Measurements from ENCODE around the gene NOS1AP.

NOS1AP gene

GRCh38 chr1:162220009-162220539 lies 150.6 kb downstream of the NOS1AP start:
- Histone ChIP-seq H3K4me3 (ENCODE audit: low read length in 2 of 2) (no peak overlapping the region), H3K9me3 (ENCODE audit: control insufficient read depth in 2 of 2, low read length in 2 of 2) (no peaks in the 10 kb centered on the region), H3K36me3 (ENCODE audit: control insufficient read depth in 2 of 2, insufficient read depth in 2 of 2, low read length in 2 of 2) (no peaks in the 10 kb centered on the region), H3K9ac (ENCODE audit: low read depth in 1 of 2, low read length in 2 of 2) (no peak overlapping the region), H3K27me3 (ENCODE audit: control insufficient read depth in 2 of 2, insufficient read depth in 2 of 2, low read length in 2 of 2) (no peaks in the 10 kb centered on the region), H3K4me1 (ENCODE audit: control insufficient read depth in 2 of 2, insufficient read depth in 2 of 2, low read length in 2 of 2) (peaks cover 5 to 15% of the 10 kb centered on the region in 2 donors), H3K27ac (ENCODE audit: low read depth in 2 of 2, low read length in 2 of 2) (no peak overlapping the region)

- Histone ChIP-seq H3K36me3 (ENCODE audit: control insufficient read depth in 2 of 2, insufficient read depth in 2 of 2, low read length in 2 of 2) (no peaks in the 10 kb centered on the region), H3K27me3 (ENCODE audit: control insufficient read depth in 2 of 2, insufficient read depth in 2 of 2, low read length in 2 of 2) (no peaks in the 10 kb centered on the region), H3K9me3 (ENCODE audit: control insufficient read depth in 2 of 2, low read length in 2 of 2) (no peaks in the 10 kb centered on the region), H3K27ac (ENCODE audit: low read depth in 2 of 2, low read length in 2 of 2) (no peak overlapping the region), H3K9ac (ENCODE audit: low read depth in 1 of 2, low read length in 2 of 2) (no peak overlapping the region), H3K4me1 (ENCODE audit: control insufficient read depth in 2 of 2, insufficient read depth in 2 of 2, low read length in 2 of 2) (peaks cover 0 to 3% of the 10 kb centered on the region in 2 donors), H3K4me3 (ENCODE audit: low read length in 2 of 2) (no peak overlapping the region)
Measured at GRCh38 chr1:162222014-162222413, 152.5 kb downstream of the NOS1AP start.

DNA sequence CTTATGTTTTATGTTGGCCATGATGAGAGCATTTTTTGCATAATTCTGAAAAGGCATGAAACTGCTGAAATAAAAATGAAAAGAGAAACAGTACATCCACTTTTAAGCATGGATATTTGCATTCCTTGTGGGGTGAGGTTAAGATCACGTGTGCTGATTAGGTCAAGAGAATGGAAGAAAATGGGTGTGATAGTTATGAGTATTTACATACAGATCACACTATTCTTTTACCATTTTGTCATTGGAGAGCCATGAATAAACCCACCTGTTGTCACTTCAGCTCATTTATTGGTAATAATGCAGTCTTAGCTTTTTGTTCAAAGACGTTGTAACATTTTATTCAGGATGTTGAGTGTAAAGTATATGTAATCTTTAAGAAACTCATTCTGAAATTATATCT lies 153.2 kb downstream of the NOS1AP start:
- Histone ChIP-seq H3K4me1 (ENCODE audit: control insufficient read depth in 2 of 2, insufficient read depth in 2 of 2, low read length in 2 of 2) (peaks cover 0 to 3% of the 10 kb centered on the region in 2 donors), H3K4me3 (ENCODE audit: low read length in 2 of 2) (no peak overlapping the region), H3K27me3 (ENCODE audit: control insufficient read depth in 2 of 2, insufficient read depth in 2 of 2, low read length in 2 of 2) (no peaks in the 10 kb centered on the region), H3K36me3 (ENCODE audit: control insufficient read depth in 2 of 2, insufficient read depth in 2 of 2, low read length in 2 of 2) (no peaks in the 10 kb centered on the region), H3K9me3 (ENCODE audit: control insufficient read depth in 2 of 2, low read length in 2 of 2) (no peaks in the 10 kb centered on the region), H3K27ac (ENCODE audit: low read depth in 2 of 2, low read length in 2 of 2) (no peak overlapping the region), H3K9ac (ENCODE audit: low read depth in 1 of 2, low read length in 2 of 2) (no peak overlapping the region)

GRCh38 chr1:162223488-162223887 lies 154.0 kb downstream of the NOS1AP start:
- peaks cover 0 to 3% of the 10 kb centered on the region in 2 donors for H3K4me1 ChIP-seq (ENCODE audit: control insufficient read depth in 2 of 2, insufficient read depth in 2 of 2, low read length in 2 of 2)
- H3K27me3 ChIP-seq (ENCODE audit: control insufficient read depth in 2 of 2, insufficient read depth in 2 of 2, low read length in 2 of 2) = no peaks in the 10 kb centered on the region
- no peaks in the 10 kb centered on the region for H3K9me3 ChIP-seq (ENCODE audit: control insufficient read depth in 2 of 2, low read length in 2 of 2)
- no peak overlapping the region for H3K4me3 ChIP-seq (ENCODE audit: low read length in 2 of 2)
- no peak overlapping the region for H3K9ac ChIP-seq (ENCODE audit: low read depth in 1 of 2, low read length in 2 of 2)
- no peaks in the 10 kb centered on the region for H3K36me3 ChIP-seq (ENCODE audit: control insufficient read depth in 2 of 2, insufficient read depth in 2 of 2, low read length in 2 of 2)
- H3K27ac ChIP-seq (ENCODE audit: low read depth in 2 of 2, low read length in 2 of 2) = no peak overlapping the region

GRCh38 chr1:162224267-162224666 lies 154.8 kb downstream of the NOS1AP start:
- H3K9me3 ChIP-seq (ENCODE audit: control insufficient read depth in 2 of 2, low read length in 2 of 2) = no peaks in the 10 kb centered on the region
- H3K27me3 ChIP-seq (ENCODE audit: control insufficient read depth in 2 of 2, insufficient read depth in 2 of 2, low read length in 2 of 2) = no peaks in the 10 kb centered on the region
- no peak overlapping the region for H3K27ac ChIP-seq (ENCODE audit: low read depth in 2 of 2, low read length in 2 of 2)
- no peaks in the 10 kb centered on the region for H3K36me3 ChIP-seq (ENCODE audit: control insufficient read depth in 2 of 2, insufficient read depth in 2 of 2, low read length in 2 of 2)
- peaks cover 0 to 3% of the 10 kb centered on the region in 2 donors for H3K4me1 ChIP-seq (ENCODE audit: control insufficient read depth in 2 of 2, insufficient read depth in 2 of 2, low read length in 2 of 2)
- H3K9ac ChIP-seq (ENCODE audit: low read depth in 1 of 2, low read length in 2 of 2) = no peak overlapping the region
- no peak overlapping the region for H3K4me3 ChIP-seq (ENCODE audit: low read length in 2 of 2)

DNA sequence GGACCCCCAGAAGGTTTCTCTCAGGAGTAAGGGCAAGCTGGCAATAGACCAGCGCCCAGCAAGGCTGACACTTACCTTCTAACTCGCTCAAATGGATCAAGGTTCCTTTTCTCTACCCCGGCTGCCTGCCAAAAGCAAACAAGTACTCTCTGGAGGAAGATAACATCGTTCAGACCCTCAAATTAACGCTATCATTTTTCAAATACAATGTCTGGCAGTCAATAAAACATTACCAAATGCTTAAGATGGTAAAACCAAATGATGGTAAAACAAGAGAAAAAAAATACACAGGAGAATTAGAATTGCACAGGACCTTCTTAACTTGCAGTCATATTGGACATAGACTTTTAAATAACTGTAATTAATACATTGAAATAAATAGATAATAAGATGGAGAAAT lies 159.1 kb downstream of the NOS1AP start:
- H3K9ac ChIP-seq (ENCODE audit: low read depth in 1 of 2, low read length in 2 of 2) = no peak overlapping the region
- no peak overlapping the region for H3K27ac ChIP-seq (ENCODE audit: low read depth in 2 of 2, low read length in 2 of 2)
- H3K27me3 ChIP-seq (ENCODE audit: control insufficient read depth in 2 of 2, insufficient read depth in 2 of 2, low read length in 2 of 2) = no peaks in the 10 kb centered on the region
- no peak overlapping the region for H3K4me3 ChIP-seq (ENCODE audit: low read length in 2 of 2)
- peaks cover 0 to 3% of the 10 kb centered on the region in 2 donors for H3K4me1 ChIP-seq (ENCODE audit: control insufficient read depth in 2 of 2, insufficient read depth in 2 of 2, low read length in 2 of 2)
- no peaks in the 10 kb centered on the region for H3K9me3 ChIP-seq (ENCODE audit: control insufficient read depth in 2 of 2, low read length in 2 of 2)
- H3K36me3 ChIP-seq (ENCODE audit: control insufficient read depth in 2 of 2, insufficient read depth in 2 of 2, low read length in 2 of 2) = no peaks in the 10 kb centered on the region

DNA sequence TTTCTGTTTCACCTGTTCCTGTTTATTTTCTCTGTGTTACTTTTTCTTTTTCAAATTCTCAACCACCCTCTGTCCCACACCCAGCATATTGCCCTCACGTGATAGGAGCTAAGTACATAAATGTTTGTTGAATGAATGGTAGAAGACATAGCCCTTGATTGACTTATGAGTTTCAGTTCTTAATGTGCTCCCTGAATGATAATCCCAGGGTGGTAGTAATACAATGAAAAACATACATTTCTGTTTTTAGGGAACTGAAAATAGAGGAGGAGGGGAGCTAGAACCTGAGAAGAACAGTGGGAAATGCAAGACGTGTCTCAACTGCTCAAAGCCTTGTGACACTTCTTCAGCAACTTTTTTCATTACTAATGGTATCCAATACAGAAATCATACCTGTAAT lies 160.1 kb downstream of the NOS1AP start:
- no peak overlapping the region for H3K27ac ChIP-seq (ENCODE audit: low read depth in 2 of 2, low read length in 2 of 2)
- H3K36me3 ChIP-seq (ENCODE audit: control insufficient read depth in 2 of 2, insufficient read depth in 2 of 2, low read length in 2 of 2) = no peaks in the 10 kb centered on the region
- no peak overlapping the region for H3K4me3 ChIP-seq (ENCODE audit: low read length in 2 of 2)
- H3K4me1 ChIP-seq (ENCODE audit: control insufficient read depth in 2 of 2, insufficient read depth in 2 of 2, low read length in 2 of 2) = peaks cover 0 to 3% of the 10 kb centered on the region in 2 donors
- H3K9ac ChIP-seq (ENCODE audit: low read depth in 1 of 2, low read length in 2 of 2) = no peak overlapping the region
- H3K9me3 ChIP-seq (ENCODE audit: control insufficient read depth in 2 of 2, low read length in 2 of 2) = no peaks in the 10 kb centered on the region
- no peaks in the 10 kb centered on the region for H3K27me3 ChIP-seq (ENCODE audit: control insufficient read depth in 2 of 2, insufficient read depth in 2 of 2, low read length in 2 of 2)

GRCh38 chr1:162230096-162230495 lies 160.6 kb downstream of the NOS1AP start:
- Histone ChIP-seq H3K4me3 (ENCODE audit: low read length in 2 of 2) (no peak overlapping the region), H3K27me3 (ENCODE audit: control insufficient read depth in 2 of 2, insufficient read depth in 2 of 2, low read length in 2 of 2) (no peaks in the 10 kb centered on the region), H3K4me1 (ENCODE audit: control insufficient read depth in 2 of 2, insufficient read depth in 2 of 2, low read length in 2 of 2) (peaks cover 0 to 3% of the 10 kb centered on the region in 2 donors), H3K9me3 (ENCODE audit: control insufficient read depth in 2 of 2, low read length in 2 of 2) (no peaks in the 10 kb centered on the region), H3K9ac (ENCODE audit: low read depth in 1 of 2, low read length in 2 of 2) (no peak overlapping the region), H3K36me3 (ENCODE audit: control insufficient read depth in 2 of 2, insufficient read depth in 2 of 2, low read length in 2 of 2) (no peaks in the 10 kb centered on the region), H3K27ac (ENCODE audit: low read depth in 2 of 2, low read length in 2 of 2) (no peak overlapping the region)

DNA sequence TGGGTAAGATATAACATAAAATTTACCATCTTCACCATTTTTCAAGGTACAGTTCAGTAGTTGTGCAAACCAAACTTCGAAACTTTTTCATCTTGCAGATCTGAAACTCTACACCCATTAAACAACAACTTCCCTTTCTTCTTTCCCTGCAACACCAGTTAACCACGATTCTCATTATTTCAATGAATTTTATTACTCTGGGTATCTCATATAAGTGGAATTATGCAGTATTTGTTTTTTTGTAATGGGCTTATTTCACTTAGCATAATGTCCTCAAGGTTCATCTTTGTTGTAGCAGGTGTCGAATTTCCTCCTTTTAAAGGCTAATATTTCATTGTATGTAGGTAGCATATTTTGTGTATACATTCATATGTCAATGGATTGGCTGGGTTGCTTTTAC lies 161.0 kb downstream of the NOS1AP start:
- Histone ChIP-seq H3K4me1 (ENCODE audit: control insufficient read depth in 2 of 2, insufficient read depth in 2 of 2, low read length in 2 of 2) (peaks cover 0 to 3% of the 10 kb centered on the region in 2 donors), H3K9me3 (ENCODE audit: control insufficient read depth in 2 of 2, low read length in 2 of 2) (no peaks in the 10 kb centered on the region), H3K4me3 (ENCODE audit: low read length in 2 of 2) (no peak overlapping the region)

GRCh38 chr1:162232034-162232711 lies 162.7 kb downstream of the NOS1AP start:
- Histone ChIP-seq H3K27me3 (ENCODE audit: control insufficient read depth in 2 of 2, insufficient read depth in 2 of 2, low read length in 2 of 2) (no peaks in the 10 kb centered on the region), H3K4me3 (ENCODE audit: low read length in 2 of 2) (no peak overlapping the region), H3K27ac (ENCODE audit: low read depth in 2 of 2, low read length in 2 of 2) (no peak overlapping the region), H3K9me3 (ENCODE audit: control insufficient read depth in 2 of 2, low read length in 2 of 2) (no peaks in the 10 kb centered on the region), H3K9ac (ENCODE audit: low read depth in 1 of 2, low read length in 2 of 2) (no peak overlapping the region), H3K36me3 (ENCODE audit: control insufficient read depth in 2 of 2, insufficient read depth in 2 of 2, low read length in 2 of 2) (no peaks in the 10 kb centered on the region), H3K4me1 (ENCODE audit: control insufficient read depth in 2 of 2, insufficient read depth in 2 of 2, low read length in 2 of 2) (peaks cover 0 to 3% of the 10 kb centered on the region in 2 donors)

More for the DNA sequence above, 161.0 kb downstream of the NOS1AP start:
- Histone ChIP-seq H3K27me3 (ENCODE audit: control insufficient read depth in 2 of 2, insufficient read depth in 2 of 2, low read length in 2 of 2) (no peaks in the 10 kb centered on the region), H3K36me3 (ENCODE audit: control insufficient read depth in 2 of 2, insufficient read depth in 2 of 2, low read length in 2 of 2) (no peaks in the 10 kb centered on the region), H3K9ac (ENCODE audit: low read depth in 1 of 2, low read length in 2 of 2) (no peak overlapping the region), H3K27ac (ENCODE audit: low read depth in 2 of 2, low read length in 2 of 2) (no peak overlapping the region)
